Loucy (cell line): Measurements from ENCODE around the gene MACF1.

Experiments
- H2AFZ ChIP-seq: fragments of 200-600 bp; sonication (generic); 2 replicates; pipeline ENCODE4 v1.6.0; 2016; ENCODE audit warnings: antibody characterized with exemption, mild to moderate bottlenecking, low read length, moderate library complexity
- H3F3A ChIP-seq: fragments of 200-600 bp; 2 replicates; pipeline ENCODE4 v1.6.0; 2016; ENCODE audit warnings: antibody characterized with exemption, low read depth, mild to moderate bottlenecking
- H3K27me3 ChIP-seq: fragments of 200-600 bp; sonication (generic); 2 replicates; pipeline ENCODE4 v1.6.1; 2014; ENCODE audit warnings: low read length, mild to moderate bottlenecking; ENCODE audit not compliant: insufficient read depth, poor library complexity, severe bottlenecking
- H3K36me3 ChIP-seq: fragments of 200-600 bp; sonication (generic); 2 replicates; pipeline ENCODE4 v1.6.1; 2016; ENCODE audit warnings: low read length; ENCODE audit not compliant: insufficient read depth
- H3K4me1 ChIP-seq: fragments of 200-600 bp; sonication (generic); 2 replicates; pipeline ENCODE4 v1.5.1; 2014; ENCODE audit warnings: low read length, mild to moderate bottlenecking; ENCODE audit not compliant: insufficient read depth, poor library complexity, severe bottlenecking
- H3K4me2 ChIP-seq: fragments of 200-600 bp; sonication (generic); 2 replicates; pipeline ENCODE4 v1.6.0; 2014; ENCODE audit warnings: antibody characterized with exemption, low read length, low read depth, mild to moderate bottlenecking; ENCODE audit not compliant: poor library complexity, severe bottlenecking
- H3K4me3 ChIP-seq: fragments of 200-600 bp; sonication (generic); 2 replicates; pipeline ENCODE4 v1.5.1; 2014; ENCODE audit warnings: low read length, mild to moderate bottlenecking, mixed read lengths; ENCODE audit not compliant: poor library complexity, severe bottlenecking
- H3K79me2 ChIP-seq: fragments of 200-600 bp; sonication (generic); 2 replicates; pipeline ENCODE4 v1.6.1; 2014; ENCODE audit warnings: low read length; ENCODE audit not compliant: insufficient read depth
- H3K9ac ChIP-seq: fragments of 200-600 bp; sonication (generic); 2 replicates; pipeline ENCODE4 v1.6.0; 2014; ENCODE audit warnings: mild to moderate bottlenecking, low read depth, low read length, moderate library complexity; ENCODE audit not compliant: poor library complexity, severe bottlenecking
- H3K9me2 ChIP-seq: fragments of 200-600 bp; sonication (generic); replicated peaks from 2 replicates; pipeline ENCODE4 v1.6.1; 2016; ENCODE audit warnings: low read depth, low read length, mixed read lengths
- H3K9me3 ChIP-seq: fragments of 200-600 bp; sonication (generic); 2 replicates; pipeline ENCODE4 v1.6.1; 2014; ENCODE audit warnings: mild to moderate bottlenecking, antibody characterized with exemption, low read length, low read depth; ENCODE audit not compliant: insufficient read depth
- H4K20me1 ChIP-seq: fragments of 200-600 bp; sonication (generic); 2 replicates; pipeline ENCODE4 v1.6.0; 2014; ENCODE audit warnings: antibody characterized with exemption, low read length, mild to moderate bottlenecking; ENCODE audit not compliant: insufficient read depth, poor library complexity, severe bottlenecking
- CTCF ChIP-seq: fragments of 200-600 bp; sonication (generic); conservative IDR thresholded peaks from 2 replicates; pipeline ENCODE4 v1.5.1; 2014; ENCODE audit warnings: mild to moderate bottlenecking, antibody characterized with exemption, low read length
- EZH2phosphoT487 ChIP-seq: fragments of 200-600 bp; IDR thresholded peaks from 2 replicates; pipeline ENCODE4 v1.6.1; 2018; ENCODE audit warnings: antibody characterized with exemption, mild to moderate bottlenecking, moderate library complexity, borderline replicate concordance

MACF1 gene

GRCh38 chr1:39321979-39322378, 117.5 kb downstream of the MACF1 start:
- H3K79me2 ChIP-seq, result no peaks in the 10 kb centered on the region
- H3K36me3 ChIP-seq, result peaks cover 98% of the 10 kb centered on the region
- TF ChIP-seq CTCF (no peak), EZH2phosphoT487 (no peak)

DNA sequence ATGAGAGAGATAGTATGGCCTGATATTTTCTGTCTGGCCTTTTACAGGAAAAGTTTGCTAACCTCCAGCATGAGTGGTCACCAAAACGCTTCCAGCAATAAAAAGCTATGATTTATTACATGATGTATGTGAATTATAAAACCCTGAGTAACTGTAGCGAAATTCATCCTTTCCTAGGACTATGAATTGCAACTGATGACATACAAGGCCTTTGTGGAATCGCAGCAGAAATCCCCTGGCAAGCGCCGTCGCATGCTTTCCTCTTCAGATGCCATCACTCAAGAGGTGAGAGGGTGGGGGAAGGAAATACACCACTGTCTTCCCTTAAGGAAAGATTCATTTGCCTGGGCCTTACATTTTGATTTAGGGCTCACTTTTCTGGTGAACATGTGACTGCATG, 117.9 kb downstream of the MACF1 start:
- Histone ChIP-seq H3K9me3 (no peaks in the 10 kb centered on the region), H3K4me3 (no peak overlapping the region), H3K4me1 (no peaks in the 10 kb centered on the region), H3K4me2 (no peak overlapping the region), H3K79me2 (no peaks in the 10 kb centered on the region), H4K20me1 (no peaks in the 10 kb centered on the region), H2AFZ (no peak overlapping the region), H3K27me3 (no peaks in the 10 kb centered on the region), H3K9me2 (no peaks in the 10 kb centered on the region), H3K9ac (no peak overlapping the region), H3F3A (no peaks in the 10 kb centered on the region), H3K36me3 (peaks cover 98% of the 10 kb centered on the region)
- TF ChIP-seq CTCF (no peak), EZH2phosphoT487 (no peak)

More at GRCh38 chr1:39321979-39322378, 117.5 kb downstream of the MACF1 start:
- no peaks in the 10 kb centered on the region for H3K27me3 ChIP-seq
- H2AFZ ChIP-seq, result no peak overlapping the region
- H4K20me1 ChIP-seq, result no peaks in the 10 kb centered on the region
- H3K4me2 ChIP-seq, result no peak overlapping the region
- no peaks in the 10 kb centered on the region for H3F3A ChIP-seq
- H3K9me2 ChIP-seq, result no peaks in the 10 kb centered on the region
- no peak overlapping the region for H3K4me3 ChIP-seq
- no peaks in the 10 kb centered on the region for H3K9me3 ChIP-seq
- no peak overlapping the region for H3K9ac ChIP-seq
- H3K4me1 ChIP-seq, result no peaks in the 10 kb centered on the region

- no peaks in the 10 kb centered on the region for H4K20me1 ChIP-seq
- H3K9me3 ChIP-seq, result no peaks in the 10 kb centered on the region
- H3F3A ChIP-seq, result no peaks in the 10 kb centered on the region
- H3K4me3 ChIP-seq, result no peak overlapping the region
- no peaks in the 10 kb centered on the region for H3K9me2 ChIP-seq
- TF ChIP-seq CTCF (no peak), EZH2phosphoT487 (no peak)
- no peaks in the 10 kb centered on the region for H3K4me1 ChIP-seq
- no peak overlapping the region for H3K9ac ChIP-seq
- H3K4me2 ChIP-seq, result no peak overlapping the region
- H3K79me2 ChIP-seq, result no peaks in the 10 kb centered on the region
- H3K36me3 ChIP-seq, result peaks cover 98% of the 10 kb centered on the region
- no peak overlapping the region for H2AFZ ChIP-seq
- no peaks in the 10 kb centered on the region for H3K27me3 ChIP-seq
Measured at GRCh38 chr1:39324888-39325287, 120.4 kb downstream of the MACF1 start.
